ENCODE results near the gene NR2E1. TPM values are rescaled to one million over a fixed set of nuclear protein-coding genes. Genes with fewer than 3 reads are reported as not detected.

The NR2E1 gene
- total RNA-seq, 1 donor from 2014 or later = not detected

DNA sequence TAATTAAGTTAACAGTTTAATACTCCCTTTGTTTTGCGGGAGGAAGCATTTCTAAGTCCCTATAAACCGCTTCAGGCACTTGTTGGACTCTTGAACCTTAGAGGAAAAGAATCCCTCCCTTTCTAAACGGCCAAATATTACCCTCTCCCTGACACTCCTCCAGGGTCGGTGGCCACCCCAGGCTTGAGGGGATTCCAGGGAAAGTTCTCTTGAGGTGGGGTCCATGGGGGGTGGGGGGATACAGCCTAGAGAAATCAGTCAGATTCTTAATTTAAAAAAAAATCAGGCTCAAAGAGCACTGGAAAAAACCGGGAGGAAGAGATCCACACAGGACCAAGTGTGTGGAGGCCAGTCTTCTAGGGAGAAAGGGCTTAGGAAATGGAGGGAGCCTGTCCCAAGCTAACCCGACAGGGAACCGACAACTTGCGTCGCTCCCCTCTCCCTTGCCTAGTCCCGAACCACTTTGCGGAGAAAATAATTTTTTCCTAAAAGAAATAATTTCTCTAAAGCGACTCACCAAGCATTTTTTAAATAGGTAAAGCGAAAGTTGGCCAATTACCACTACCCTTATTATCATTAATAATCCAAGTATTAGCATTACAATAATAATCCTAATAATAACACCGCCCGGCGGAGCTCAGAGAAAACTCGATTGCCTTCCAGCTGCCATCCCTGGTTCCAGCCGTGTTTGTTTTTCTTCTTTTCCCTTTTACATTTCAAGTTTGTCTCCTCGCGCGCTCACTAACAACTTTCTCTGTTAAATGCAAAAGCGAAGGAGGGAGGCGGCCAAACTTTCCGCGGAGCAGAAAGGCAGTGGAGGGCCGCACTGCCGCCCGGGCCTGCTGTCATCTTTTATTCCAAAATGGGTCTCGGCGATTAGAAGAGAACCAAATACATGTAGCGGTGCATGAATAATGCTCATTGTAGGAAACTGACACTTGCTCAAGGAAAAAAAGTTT is 4.8 kb downstream of the NR2E1 start:
- TF ChIP-seq, protein P1, sequence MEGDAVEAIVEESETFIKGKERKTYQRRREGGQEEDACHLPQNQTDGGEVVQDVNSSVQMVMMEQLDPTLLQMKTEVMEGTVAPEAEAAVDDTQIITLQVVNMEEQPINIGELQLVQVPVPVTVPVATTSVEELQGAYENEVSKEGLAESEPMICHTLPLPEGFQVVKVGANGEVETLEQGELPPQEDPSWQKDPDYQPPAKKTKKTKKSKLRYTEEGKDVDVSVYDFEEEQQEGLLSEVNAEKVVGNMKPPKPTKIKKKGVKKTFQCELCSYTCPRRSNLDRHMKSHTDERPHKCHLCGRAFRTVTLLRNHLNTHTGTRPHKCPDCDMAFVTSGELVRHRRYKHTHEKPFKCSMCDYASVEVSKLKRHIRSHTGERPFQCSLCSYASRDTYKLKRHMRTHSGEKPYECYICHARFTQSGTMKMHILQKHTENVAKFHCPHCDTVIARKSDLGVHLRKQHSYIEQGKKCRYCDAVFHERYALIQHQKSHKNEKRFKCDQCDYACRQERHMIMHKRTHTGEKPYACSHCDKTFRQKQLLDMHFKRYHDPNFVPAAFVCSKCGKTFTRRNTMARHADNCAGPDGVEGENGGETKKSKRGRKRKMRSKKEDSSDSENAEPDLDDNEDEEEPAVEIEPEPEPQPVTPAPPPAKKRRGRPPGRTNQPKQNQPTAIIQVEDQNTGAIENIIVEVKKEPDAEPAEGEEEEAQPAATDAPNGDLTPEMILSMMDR (IDR thresholded peaks at IDR 0.05) = no peak
- H3K36me3 ChIP-seq = no peaks in the 10 kb centered on the region
- DNase-seq (ENCODE audit: low spot score in 2 of 2) = peak in 1 of 2 donors; percentile 8
- intact Hi-C loops (cut with DNase I) = no loop called here
- H3K27me3 ChIP-seq = peaks cover 4% of the 10 kb centered on the region
- H3K27ac ChIP-seq = no peak overlapping the region
- no peaks in the 10 kb centered on the region for H3K9me3 ChIP-seq
- peaks cover 3 to 16% of the 10 kb centered on the region in 2 donors for H3K4me1 ChIP-seq
- H3K4me3 ChIP-seq = no peak overlapping the region

DNA sequence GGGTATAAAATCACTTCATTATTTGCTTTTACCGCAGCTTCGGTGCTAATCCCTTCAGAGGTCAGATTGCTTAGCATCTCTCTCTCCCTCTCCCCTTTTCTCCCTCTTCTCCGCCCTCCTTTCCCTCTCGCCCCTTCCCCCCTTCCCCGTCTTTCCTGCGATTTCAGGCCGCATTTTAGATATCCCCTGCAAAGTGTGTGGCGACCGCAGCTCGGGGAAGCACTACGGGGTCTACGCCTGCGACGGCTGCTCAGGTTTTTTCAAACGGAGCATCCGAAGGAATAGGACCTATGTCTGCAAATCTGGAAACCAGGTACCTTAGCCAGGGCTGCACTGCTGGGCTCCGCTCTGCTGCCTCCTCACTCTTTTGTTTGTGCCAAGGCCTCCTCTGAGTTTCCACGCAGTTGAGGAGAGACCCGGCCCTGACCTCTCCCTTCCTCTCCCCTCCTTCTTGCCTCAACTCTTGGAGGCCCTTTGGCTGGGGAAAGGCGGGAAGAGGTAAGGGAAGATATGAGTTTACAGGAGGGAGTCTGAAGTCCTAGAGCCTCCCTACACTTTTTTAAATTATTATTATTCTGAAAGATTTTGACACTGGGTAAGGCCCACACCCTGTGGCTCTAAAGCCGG is 5.6 kb downstream of the NR2E1 start:
- intact Hi-C loops (cut with DNase I) = no loop called here

DNA sequence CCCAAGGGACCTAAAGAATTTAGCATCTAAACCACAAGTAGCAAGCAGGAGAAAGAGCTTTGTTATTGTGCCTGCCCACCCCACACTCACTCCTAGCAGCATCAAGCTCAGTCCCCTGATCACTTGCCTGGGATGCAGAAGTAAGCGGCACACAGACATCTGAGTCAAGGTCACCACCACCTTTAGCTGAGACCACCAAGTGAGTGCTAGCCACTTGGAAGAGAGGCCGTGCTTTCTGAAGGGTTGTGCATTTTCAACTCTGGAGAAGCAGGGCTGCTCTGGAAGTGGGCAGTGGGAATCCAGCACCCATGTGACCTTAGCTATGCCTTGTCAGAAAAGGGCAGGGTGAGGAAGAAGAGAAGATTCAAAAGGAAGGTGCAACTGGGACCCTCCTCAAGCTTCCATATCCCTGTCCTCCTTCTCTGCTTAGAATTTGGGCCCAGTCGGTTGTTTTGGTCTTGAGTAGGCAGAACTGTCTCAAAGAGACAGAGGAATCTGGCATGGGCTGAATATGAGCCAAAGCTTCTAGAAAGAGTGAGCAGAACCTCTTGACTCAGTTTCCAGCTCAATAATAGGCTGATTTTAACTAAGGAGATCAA is 6.2 kb downstream of the NR2E1 start:
- DNase-seq (ENCODE audit: low spot score in 2 of 2) = peak in 1 of 2 donors; percentile 5
- Histone ChIP-seq H3K27me3 (peaks cover 12% of the 10 kb centered on the region), H3K36me3 (no peaks in the 10 kb centered on the region), H3K27ac (no peak overlapping the region), H3K9me3 (no peaks in the 10 kb centered on the region), H3K4me3 (no peak overlapping the region), H3K4me1 (peaks cover 4 to 10% of the 10 kb centered on the region in 2 donors)
- intact Hi-C loops (cut with DNase I) = no loop called here
- TF ChIP-seq, protein P1 (IDR thresholded peaks at IDR 0.05) = no peak

More for the DNA sequence above, 5.6 kb downstream of the NR2E1 start:
- Histone ChIP-seq H3K36me3 (no peaks in the 10 kb centered on the region), H3K9me3 (no peaks in the 10 kb centered on the region), H3K4me1 (peaks cover 4 to 10% of the 10 kb centered on the region in 2 donors), H3K27ac (no peak overlapping the region), H3K27me3 (peaks cover 12% of the 10 kb centered on the region), H3K4me3 (no peak overlapping the region)
- peak in 1 of 2 donors; percentile 48 for DNase-seq (ENCODE audit: low spot score in 2 of 2)
- TF ChIP-seq, protein P1 (IDR thresholded peaks at IDR 0.05) = no peak

DNA sequence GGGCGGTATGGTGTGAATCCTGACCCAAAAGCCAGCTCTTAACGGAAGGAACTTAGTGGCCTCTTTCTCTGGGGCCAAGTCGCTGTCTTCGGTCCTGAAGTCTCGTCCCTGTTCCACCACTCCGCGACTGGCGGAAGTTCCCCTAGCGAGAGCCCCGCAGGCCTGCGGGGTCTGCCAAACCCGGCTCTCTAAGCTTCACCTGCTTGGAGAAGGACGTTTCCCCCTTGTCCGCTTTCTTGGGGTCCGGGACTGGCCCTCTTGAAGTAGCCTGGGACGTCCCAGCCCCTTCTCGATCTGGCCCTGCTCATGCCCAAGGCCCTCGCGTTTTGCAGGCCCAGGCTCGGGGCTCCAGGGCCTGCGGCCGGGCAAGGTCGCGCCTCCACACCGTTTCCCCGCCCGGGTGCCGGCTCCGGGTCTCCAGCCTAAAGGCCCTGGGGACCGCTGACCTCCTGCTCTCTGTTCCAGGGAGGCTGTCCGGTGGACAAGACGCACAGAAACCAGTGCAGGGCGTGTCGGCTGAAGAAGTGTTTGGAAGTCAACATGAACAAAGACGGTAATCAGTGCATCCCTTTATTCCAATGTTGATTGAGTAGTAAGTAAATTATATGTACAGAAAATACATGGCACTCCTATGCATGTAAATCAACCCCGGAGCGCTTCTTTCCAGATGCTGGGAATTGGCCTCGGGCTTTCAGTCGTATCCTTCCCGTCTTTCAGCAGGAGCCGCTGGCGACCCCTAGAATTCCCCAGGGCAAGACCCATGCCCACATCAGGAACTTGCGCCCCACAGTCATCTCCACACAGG is 8.8 kb downstream of the NR2E1 start:
- intact Hi-C loops (cut with DNase I) = no loop called here
- TF ChIP-seq, protein P1 (IDR thresholded peaks at IDR 0.05) = no peak
- Histone ChIP-seq H3K36me3 (no peaks in the 10 kb centered on the region), H3K4me3 (no peak overlapping the region), H3K27ac (no peak overlapping the region), H3K27me3 (peaks cover 12% of the 10 kb centered on the region), H3K4me1 (peaks cover 0 to 4% of the 10 kb centered on the region in 2 donors), H3K9me3 (no peaks in the 10 kb centered on the region)
- DNase-seq (ENCODE audit: low spot score in 2 of 2) = peak in 1 of 2 donors; percentile 62

DNA sequence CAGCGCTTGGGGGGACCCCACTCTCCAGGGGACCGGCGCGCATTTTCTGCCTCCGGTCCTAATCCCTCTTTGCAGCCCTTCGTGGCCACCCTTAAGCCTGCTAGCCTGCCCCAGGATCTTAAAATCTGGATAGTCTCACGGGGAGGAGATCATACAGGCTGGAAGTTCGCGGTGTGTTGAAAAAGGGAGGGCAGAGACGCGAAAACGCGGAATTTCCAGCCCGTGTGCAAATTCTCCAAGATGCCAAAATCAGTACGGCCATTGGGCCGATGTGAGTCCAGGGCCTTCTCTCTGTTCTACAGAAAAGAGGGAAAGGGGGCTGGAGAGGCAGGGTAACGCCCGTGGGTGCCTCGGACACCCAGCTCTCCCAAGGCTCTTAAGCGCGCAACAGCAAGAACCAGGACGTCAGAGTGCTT is 9.4 kb downstream of the NR2E1 start:
- no peaks in the 10 kb centered on the region for H3K9me3 ChIP-seq
- no peaks in the 10 kb centered on the region for H3K36me3 ChIP-seq
- peak overlapping the region; percentile 20 to 39 for H3K4me3 ChIP-seq
- peaks cover 0 to 4% of the 10 kb centered on the region in 2 donors for H3K4me1 ChIP-seq
- no peak overlapping the region for H3K27ac ChIP-seq
- H3K27me3 ChIP-seq = peaks cover 12% of the 10 kb centered on the region
- TF ChIP-seq, protein P1 (IDR thresholded peaks at IDR 0.05) = no peak
- intact Hi-C loops (cut with DNase I) = no loop called here
- DNase-seq (ENCODE audit: low spot score in 2 of 2) = peak in 1 of 2 donors; percentile 31

Measured in ascending aorta (tissue), 2 donors.